WTC11 (cell line): ENCODE measurements around the gene TGIF1.

Source experiments
- ATF1 ChIP-seq: sonication (generic); formaldehyde crosslinking; IDR thresholded peaks from 2 replicates; pipeline ENCODE4 v1.8.1; 2023; ENCODE audit warnings: mild to moderate bottlenecking, moderate library complexity, missing genetic modification reagents
- CTCF ChIP-seq: fragments of 200-600 bp; IDR thresholded peaks from 2 replicates; pipeline ENCODE4 v1.8.0; 2022; ENCODE audit warnings: antibody characterized with exemption
- JUN ChIP-seq: sonication (generic); formaldehyde crosslinking; IDR thresholded peaks from 2 replicates; pipeline ENCODE4 v1.8.0; 2023; ENCODE audit warnings: mild to moderate bottlenecking, missing genetic modification reagents
- TEAD4 ChIP-seq: sonication (generic); formaldehyde crosslinking; IDR thresholded peaks from 2 replicates; pipeline ENCODE4 v1.8.0; 2022; ENCODE audit warnings: mild to moderate bottlenecking, missing genetic modification reagents
- ZBTB43 ChIP-seq: sonication (generic); formaldehyde crosslinking; IDR thresholded peaks from 2 replicates; pipeline ENCODE4 v1.8.1; 2023; ENCODE audit warnings: mild to moderate bottlenecking, missing genetic modification reagents
- ZNF232 ChIP-seq: sonication (generic); formaldehyde crosslinking; IDR thresholded peaks from 2 replicates; pipeline ENCODE4 v1.8.0; 2022; ENCODE audit warnings: mild to moderate bottlenecking, missing genetic modification reagents
- ZNF396 ChIP-seq: fragments of 250-450 bp; sonication (Bioruptor Pico); IDR thresholded peaks from 2 replicates; pipeline ENCODE4 v1.8.0; 2021; ENCODE audit warnings: mild to moderate bottlenecking, moderate library complexity, borderline replicate concordance
- ZNF512 ChIP-seq: sonication (generic); formaldehyde crosslinking; IDR thresholded peaks from 2 replicates; pipeline ENCODE4 v1.8.1; 2022; ENCODE audit warnings: missing genetic modification reagents, borderline replicate concordance

GRCh38 chr18:3411327-3411726, 38.6 kb upstream of the TGIF1 start:
- no peak for TF ChIP-seq ZNF396 (CRISPR knock-in tag)
- TF ChIP-seq JUN = no peak
- no peak for TF ChIP-seq CTCF
- no peak for TF ChIP-seq TEAD4 (CRISPR knock-in tag)
- no peak for TF ChIP-seq ZBTB43 (CRISPR knock-in tag)
- no peak for TF ChIP-seq ATF1 (CRISPR knock-in tag)
- no peak for TF ChIP-seq ZNF232 (CRISPR knock-in tag)
- TF ChIP-seq ZNF512 (CRISPR knock-in tag) = no peak
